GM18508 (cell line): ENCODE data around the gene FAM13A.
"Not testable (repeated sequence)": the region's sequence is repeated elsewhere in the genome, so short reads cannot be mapped to it uniquely, and the experiment has no call there.

Experiments
- ATAC-seq: cut with Tn5 transposase; IDR thresholded peaks from one replicate; pipeline ENCODE4 v1.9.1; 2021; ENCODE audit warnings: moderate number of reproducible peaks; ENCODE audit not compliant: insufficient read depth, unreplicated experiment

The FAM13A gene

DNA sequence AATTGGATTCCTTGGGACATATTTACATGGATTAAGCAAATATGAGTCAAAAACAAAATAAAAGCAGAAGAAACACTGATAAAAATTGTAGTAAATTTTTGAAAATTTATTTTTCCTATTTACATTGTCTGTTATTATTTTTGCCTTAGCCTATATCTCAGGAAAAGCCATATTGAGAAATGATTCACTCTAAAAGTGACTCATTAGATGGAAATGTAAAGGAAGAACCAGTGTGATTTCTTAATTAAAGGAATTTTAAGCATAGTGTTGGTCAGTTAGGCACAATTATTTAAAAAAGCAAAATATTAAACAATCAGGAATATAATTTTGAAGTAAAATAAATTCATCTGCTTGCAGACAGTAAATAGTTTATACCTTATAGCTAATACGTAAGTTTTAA, 191.9 kb downstream of the FAM13A start:
- ATAC-seq = no peak

DNA sequence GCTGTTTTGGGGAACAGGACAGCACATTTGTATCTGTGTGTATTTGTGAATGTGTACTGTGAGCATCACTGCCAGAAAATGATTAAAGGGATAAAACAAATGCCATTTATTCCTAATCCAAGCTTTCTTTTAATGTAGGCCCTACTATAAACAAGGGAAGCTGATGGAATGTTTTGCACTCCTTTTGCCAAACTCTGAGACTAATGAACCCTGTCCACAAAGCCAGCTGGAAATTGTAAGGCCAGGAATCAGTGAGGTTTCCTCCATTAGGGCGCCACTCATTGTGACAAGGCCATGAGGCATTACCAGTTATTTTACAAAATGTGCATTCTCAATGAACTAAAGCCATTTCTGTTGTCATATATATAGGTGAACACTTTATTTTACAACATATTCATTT, 196.4 kb downstream of the FAM13A start:
- ATAC-seq = no peak

DNA sequence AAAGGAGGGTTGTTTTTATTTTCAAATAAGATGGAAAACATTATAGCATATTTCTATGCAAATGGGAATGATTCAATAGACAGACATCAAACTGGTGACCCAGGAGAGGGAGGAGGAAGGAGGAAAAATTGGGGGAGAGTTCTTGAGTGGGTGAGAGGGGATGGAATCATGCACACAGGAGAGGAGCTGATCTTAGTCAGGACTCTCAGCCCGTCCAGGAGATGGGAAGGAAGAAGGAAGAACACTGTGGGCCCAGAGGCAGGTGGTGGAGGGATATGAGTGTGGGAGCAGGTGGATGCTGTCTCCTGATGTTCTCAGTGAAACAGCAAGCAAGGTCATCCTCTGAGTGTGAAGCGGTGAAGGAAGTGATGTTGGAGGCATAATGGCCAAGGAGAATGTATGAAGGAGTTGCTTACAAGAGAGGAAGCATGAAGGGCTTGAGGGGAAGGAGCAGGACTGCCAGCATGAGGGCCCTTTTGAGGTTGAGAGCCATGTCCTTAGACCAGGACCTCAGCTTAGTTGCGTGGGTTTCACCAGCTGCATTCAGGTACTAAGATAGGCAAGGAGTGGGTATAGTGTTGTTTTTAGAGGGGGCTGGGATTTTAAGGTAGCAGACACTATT, 197.7 kb downstream of the FAM13A start:
- peak; percentile 10 for ATAC-seq

DNA sequence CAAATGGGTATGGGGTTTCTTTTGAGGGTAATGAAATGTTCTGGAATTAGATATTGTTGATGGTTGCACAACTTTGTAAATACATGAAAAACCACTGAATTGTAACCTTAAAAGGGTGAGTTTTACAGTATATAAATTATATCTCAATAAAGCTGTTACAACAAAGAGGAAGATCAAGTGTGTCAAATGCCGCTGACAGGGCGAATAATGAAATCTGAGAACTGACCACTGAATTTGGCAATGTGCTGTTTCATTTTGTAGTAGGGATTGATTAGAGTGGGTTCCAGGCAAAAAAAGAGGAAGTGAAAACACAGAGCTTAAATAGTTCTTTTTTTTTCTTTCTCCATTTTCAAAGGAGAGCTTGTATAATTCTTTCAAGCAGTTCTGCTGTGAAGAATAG, 198.2 kb downstream of the FAM13A start:
- ATAC-seq = peak; percentile 94

DNA sequence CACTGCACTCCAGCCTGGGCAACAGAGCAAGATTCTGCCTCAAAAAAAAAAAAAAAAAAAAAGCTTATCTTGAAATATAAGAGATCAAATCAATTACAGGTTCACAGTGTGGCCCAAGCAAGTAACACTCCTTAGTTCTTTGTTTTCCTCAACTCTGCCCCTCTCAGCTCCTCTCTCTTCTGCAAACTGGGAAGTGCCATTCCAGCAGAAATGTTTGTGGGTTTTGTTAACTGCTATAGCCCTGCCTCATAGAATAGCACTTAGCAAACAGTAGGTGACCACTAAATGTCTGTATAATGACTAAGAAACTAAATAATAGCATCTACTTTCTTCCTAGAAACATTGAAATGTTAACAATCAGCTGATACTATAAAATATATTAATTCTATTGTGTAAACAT, 199.4 kb downstream of the FAM13A start:
- no peak for ATAC-seq

DNA sequence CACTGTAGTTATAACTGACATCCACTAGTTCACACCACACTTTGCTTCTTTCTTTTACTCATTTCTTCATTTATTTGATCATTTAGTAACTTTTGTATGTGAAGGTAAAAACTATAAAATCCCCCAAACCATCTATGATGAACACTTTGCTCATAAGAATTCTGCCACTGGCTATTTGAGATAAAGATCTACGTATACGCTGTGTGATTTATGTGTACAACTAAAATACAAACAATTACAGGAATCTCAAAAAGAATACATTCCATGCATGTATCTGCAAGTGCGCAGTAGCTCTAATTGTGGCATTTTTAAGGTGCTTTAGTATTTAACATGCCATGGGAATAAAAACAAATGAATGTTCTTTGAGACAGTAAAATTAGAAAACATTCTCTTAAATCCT, 202.5 kb downstream of the FAM13A start:
- ATAC-seq = no peak

DNA sequence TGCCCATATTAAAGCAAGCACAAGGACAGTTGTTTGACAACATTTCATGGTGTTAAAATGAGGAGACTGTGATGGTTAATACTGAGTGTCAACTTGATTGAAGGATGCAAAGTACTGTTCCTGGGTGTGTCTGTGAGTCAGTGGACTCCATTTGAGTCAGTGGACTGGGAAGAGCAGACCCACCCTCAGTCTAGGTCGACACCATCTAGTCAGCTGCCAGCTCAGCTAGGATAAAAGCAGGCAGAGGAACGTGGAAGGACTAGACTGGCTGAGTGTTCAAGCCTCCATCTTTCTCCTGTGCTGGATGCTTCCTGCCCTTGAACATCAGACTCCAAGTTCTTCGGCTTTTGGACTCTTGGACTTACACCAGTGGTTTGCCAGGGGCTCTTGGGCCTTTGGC, 203.4 kb downstream of the FAM13A start:
- not testable (repeated sequence) for ATAC-seq

DNA sequence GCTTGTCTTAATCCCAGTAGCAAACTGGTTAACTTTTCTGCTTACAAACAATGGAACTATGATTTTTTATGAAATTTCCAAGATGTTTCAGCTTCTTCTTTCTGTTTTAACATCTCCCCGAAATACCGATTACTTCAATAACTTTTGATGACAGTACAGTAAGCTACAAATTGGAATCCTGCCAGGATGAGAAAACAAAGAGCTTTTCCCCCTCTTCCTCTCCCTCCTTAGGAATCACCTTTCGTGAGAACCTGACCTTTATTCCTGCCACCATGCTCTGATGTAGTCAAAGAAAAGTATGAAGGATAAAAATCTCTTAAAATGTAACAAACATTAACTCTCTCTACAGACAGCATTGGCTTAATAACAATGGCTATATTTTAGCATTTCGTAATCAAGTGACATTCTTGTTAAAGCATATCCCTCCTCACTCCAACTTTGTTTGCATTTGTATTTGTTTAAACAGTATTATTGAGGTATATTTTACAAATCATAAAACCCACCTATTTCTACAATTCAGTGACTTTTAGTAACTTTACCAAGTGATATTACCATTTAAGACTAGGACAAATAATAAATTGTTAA, 210.7 kb downstream of the FAM13A start:
- no peak for ATAC-seq

DNA sequence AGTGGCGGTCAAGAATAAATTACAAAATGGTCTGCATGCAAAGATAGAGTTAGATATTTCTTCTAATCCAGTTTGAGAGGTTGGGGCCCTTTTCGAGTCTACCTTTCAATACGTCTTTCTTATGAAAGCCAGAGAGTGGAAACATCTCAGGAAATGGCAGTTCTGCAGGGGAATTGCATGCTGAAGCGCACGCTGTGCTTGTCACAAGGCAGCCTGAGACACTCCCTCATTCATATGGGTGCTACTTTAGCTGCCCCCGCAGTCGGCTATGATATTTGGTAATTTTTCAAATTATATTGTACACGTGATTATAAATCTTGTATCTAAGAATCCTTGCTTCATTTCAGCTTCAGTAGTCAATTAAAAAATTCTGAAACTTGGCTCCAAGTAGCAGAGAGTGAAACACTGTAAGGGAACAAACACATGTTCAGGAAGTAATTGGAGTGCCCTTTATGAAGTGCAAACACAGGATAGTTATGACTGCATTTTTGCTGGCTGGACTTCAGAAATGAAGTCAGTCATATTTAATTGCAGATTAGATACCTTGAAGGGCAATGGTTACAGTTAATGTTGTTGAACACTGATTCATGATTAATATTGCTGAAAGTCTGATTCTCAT, 213.8 kb downstream of the FAM13A start:
- ATAC-seq = no peak

DNA sequence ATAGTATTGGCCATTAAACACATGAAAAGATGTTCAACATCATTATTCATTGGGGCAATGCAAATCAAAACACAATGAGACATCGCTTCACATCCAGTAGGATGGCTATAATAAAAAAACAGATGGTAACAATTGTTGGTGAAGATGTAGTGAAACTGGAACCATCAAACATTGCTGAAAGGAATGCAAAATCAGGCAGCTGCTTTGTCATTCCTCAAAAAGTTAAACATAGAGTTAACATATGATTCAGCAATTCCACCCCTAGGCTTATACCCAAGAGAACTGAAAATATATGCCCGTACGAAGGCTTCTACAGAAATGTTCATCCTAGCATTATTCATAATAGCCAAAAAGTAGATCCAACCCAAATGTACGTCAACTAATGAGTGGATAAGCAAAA, 215.3 kb downstream of the FAM13A start:
- ATAC-seq = no peak

DNA sequence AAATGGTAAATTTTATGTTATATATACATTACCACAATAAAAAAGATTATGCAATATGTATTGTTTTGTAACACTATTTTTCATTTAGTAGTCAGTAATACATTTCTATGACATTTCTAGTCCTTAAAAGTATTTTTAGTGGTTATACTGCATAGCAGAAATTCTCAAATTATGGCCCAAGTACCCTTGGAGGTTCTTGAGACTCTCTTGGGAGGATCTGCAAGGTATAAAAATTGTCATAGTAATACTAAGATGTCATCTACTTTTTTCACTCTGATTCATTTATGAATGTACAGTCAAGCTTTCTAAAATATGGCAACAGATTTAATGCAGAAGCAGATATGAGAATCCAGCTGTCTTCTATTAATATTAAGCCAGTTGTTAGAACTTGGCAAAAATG, 220.8 kb downstream of the FAM13A start:
- ATAC-seq = no peak

DNA sequence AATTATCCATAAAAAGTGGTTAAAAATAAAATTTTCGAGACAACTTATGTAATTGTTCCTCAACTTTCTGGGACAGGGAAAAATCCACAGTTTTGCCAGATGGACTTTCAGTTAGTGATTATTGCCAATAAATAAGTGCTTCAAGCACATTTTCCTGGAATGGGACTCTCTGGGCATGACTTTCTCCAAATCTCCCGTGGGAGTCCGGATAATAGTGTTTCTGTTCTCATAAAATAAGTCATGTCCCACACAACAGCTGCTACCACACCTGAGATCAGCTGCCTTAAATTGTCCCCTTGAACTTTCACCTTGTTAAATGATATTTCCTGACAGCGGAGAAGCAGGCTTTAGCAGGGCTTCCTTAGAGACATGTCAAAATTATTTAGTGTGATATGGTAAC, 226.0 kb downstream of the FAM13A start:
- ATAC-seq = no peak

DNA sequence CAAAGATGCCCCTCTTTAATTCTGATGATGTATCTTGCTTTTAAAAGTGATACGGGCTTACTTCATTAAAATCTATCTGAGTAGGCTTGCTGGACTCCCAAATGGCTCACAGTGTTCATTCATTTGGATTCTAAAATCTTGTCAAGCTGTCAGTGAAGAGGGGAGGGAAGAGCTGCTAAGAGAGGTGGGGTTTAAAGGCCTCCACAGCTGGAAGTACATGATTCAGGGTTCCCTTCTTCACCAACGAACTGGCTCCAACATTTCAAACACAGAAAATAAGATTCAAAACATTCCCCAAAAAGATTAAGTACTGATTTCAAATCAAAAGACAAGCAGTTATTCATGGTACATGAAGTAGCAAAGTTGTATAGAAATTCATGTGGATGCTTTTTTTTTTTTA, 226.4 kb downstream of the FAM13A start:
- no peak for ATAC-seq

DNA sequence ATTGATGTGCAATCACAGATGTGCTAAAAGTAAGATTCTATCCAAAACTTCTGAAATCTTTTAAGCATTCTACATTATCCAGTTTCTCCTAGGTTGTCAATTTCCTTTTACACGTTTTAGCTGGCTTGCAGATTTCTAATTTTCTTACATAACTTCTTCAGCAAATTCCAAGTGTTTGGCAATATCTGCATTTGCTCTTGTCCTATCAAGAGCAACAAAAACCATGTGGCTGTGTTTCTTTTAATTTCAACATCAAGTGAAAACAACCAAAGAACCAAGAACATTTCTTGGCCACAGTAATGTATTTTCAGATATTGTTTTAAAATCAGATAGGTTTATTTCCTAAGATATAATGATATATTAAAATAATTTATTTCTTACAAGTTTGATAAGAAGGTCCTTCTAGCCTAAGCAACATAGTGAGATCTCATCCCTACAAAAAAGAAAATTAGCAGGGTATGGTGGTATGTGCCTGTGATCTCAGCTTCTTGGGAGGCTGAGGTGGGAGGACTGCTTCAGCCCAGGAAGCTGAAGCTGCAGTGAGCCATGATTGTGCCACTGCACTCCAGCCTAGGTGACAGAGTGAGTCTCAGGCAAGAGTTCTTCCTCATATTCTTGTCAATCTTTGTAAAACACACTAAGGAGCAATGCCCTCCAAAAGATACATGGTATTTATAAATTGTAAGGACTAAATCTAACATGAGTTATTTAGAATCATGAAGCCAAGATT, 228.0 kb downstream of the FAM13A start:
- ATAC-seq = no peak

DNA sequence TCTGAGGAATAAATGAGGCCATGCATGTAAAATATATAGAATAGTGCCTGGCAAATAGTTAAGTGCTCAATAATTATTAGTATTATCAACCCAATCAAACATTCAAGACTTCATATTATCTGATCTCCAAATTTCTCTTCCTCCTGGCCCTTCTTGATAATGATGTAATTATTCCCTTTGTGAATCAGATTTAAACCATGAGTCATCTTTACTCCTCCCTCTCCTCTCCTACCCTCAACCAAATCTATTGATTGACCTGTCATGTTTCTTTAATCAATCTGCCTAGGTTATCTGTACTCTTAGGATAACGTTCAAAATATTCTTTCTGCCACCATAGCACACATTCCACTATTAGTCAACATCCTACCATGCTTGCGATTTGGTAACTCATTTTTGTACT, 229.5 kb downstream of the FAM13A start:
- ATAC-seq = no peak

DNA sequence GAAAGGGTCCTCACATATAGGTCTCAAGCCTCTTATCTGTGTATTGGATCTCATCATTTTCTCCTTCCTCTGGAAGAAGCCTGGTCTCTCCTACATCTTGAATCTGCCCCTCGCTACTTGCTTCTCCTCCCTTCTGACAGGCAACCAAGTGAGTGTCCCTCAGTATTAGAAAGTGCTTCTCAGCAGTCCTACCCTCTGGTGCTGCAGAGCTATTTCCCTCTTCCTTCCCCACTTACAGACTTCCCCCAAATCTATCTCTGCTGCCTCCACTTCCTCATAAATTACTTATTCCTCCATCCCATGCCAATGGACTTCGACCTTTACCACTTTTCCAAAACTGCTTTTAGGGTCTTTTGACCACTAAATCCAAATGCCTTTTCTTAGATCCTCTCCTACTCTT, 230.2 kb downstream of the FAM13A start:
- ATAC-seq = no peak

DNA sequence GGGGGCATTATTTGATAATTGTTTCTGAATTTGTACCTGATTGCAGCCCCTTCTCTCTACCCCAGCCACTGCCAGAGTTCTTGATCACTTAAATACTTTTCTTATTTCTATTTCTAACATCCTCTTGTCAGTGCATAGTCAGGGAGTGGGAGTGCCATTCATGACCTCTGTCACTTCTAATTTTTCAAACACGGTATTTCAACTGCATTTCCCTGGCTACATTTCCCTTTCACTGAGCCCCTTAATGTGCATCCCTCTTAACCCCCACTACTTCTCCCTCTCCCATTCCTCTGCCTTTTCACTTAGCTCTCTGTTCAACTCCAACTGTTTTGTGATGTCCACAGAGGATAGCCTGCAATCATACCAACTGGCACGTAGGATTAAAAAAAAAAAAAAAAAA, 231.1 kb downstream of the FAM13A start:
- no peak for ATAC-seq

DNA sequence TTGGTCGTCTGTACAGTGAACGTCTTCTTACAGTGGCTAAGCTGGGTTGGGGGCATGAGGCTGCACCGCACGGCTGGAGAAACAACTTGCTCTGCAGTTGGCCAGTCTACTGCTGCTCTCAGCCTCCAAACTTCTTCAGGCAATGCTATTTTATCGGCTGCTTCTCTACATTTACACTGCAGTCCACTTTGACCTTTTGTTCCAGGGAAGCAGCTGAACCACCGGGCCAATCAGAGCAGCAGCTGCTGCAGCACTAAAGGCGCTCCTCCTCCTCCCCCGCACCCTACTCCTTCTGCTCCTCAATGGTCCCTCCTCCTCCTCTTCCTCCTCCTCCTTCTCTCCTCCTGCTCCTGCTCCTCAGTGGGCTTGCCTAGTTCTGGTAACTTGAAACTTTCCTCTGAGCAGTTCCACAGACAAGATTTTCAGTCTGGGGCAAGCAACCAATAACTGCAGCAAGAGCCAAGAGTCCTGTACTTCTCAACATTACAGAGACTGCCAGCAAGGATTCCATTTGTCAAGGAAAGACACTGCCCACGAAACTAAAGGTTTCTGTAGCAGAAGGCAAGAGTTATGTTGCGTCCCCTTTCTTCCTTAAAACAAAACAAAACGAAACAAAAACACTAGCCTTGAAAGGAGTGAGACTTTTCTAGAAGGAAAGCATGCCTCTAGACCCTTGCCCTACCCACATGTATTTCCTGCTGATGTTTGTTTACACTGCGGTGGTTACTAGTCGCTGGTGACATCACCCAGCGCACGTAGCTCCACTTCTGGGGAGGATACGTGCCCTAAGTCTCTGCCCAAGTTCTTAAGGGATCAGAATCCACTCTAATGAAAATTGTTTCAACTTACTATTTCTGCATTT, 233.7 kb downstream of the FAM13A start:
- ATAC-seq = peak; percentile 86

DNA sequence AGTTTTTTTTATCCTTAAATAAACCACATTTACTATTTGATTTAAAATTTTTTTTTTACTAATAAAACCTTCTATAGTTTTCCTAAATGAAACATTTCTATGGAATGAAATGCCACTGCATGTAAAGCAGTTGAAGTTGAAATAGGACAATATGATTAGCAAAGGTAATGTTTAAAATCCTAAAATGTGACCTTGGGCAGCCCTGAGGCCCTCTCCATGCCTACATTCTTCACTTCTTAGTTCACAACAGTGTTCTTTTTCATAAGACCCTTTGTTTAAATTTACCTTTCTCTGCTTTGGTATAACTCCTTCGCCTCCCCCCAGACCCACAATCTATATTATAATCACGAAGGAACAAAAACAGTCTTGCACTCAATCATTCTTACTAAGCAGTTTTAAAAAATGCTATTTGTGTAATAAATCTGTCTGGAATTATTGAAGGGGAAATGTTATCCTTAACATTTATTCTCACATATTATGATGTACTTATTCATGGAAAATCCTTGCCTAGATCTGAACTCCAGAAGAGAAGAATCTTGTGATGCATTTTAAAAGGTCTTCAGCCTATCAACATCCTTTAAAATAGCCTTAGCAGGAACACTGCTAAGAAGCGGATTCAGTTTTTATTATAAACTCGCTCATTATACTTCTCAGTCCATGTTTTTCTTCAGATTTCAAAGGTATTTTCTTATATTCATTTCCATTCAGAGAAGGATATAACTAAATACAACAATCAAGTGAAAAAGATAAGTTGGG, 234.8 kb downstream of the FAM13A start:
- no peak for ATAC-seq

DNA sequence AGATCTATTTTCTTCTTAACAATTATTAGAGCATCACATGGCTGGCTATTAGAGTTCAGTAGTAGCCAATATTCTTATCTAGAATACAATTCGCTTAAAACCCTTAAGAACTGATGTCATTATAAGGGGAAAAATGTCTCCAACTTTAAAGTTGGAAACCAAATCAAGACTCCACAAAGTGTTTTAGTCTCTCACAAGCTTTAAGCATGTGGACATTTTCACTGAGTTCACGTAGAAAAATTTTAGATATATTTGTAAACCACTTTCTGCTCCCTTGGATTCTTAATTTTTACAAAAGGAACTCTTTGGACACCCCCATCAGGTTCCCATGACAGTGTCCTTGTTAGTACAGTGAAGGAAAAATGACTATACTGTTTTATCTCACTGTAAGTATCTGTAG, 235.5 kb downstream of the FAM13A start:
- ATAC-seq = no peak
